Suprapubic skin (tissue), 4 donors: ENCODE measurements around the gene ITSN1.

Experiments
- POLR2A ChIP-seq, 2 donors: fragments of 450-650 bp; IDR thresholded peaks; one replicate each; pipeline ENCODE4 v1.6.1; 2017; ENCODE audit warnings: antibody characterized with exemption in 2 of 2, mild to moderate bottlenecking in 2 of 2, moderate library complexity in 2 of 2
- POLR2AphosphoS5 ChIP-seq, 3 donors: sonication (generic); formaldehyde crosslinking; IDR thresholded peaks; one replicate each; pipeline ENCODE4 v1.6.1; 2017; ENCODE audit warnings: antibody characterized with exemption in 3 of 3
- TF ChIP-seq, protein P1 (sequence below), 2 donors: fragments of 200-600 bp in 1 of 2; fragments of 450-650 bp in 1 of 2; sonication (generic) in 1 of 2; IDR thresholded peaks; one replicate each; pipeline ENCODE4 v1.5.1; 2016 to 2019; ENCODE audit warnings: antibody characterized with exemption in 2 of 2, mild to moderate bottlenecking in 1 of 2, moderate library complexity in 1 of 2

- TF ChIP-seq, protein P1, sequence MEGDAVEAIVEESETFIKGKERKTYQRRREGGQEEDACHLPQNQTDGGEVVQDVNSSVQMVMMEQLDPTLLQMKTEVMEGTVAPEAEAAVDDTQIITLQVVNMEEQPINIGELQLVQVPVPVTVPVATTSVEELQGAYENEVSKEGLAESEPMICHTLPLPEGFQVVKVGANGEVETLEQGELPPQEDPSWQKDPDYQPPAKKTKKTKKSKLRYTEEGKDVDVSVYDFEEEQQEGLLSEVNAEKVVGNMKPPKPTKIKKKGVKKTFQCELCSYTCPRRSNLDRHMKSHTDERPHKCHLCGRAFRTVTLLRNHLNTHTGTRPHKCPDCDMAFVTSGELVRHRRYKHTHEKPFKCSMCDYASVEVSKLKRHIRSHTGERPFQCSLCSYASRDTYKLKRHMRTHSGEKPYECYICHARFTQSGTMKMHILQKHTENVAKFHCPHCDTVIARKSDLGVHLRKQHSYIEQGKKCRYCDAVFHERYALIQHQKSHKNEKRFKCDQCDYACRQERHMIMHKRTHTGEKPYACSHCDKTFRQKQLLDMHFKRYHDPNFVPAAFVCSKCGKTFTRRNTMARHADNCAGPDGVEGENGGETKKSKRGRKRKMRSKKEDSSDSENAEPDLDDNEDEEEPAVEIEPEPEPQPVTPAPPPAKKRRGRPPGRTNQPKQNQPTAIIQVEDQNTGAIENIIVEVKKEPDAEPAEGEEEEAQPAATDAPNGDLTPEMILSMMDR (IDR thresholded peaks at IDR 0.05), result no peak
- no peak for TF ChIP-seq POLR2A (IDR thresholded peaks at IDR 0.05)
- TF ChIP-seq POLR2AphosphoS5 (IDR thresholded peaks at IDR 0.05), result no peak
These were observed 56.0 kb downstream of the ITSN1 start for GRCh38 chr21:33698087-33698860.
